Peyer's patch (tissue), 4 donors: ENCODE results near the gene KRT3. TPM values are rescaled to one million over a fixed set of nuclear protein-coding genes. Genes with fewer than 3 reads are reported as not detected.

ENCODE experiments used
- DNase-seq, 3 donors: peaks; one replicate each; pipeline ENCODE4 v3.0.0-alpha.2; 2017 to 2019
- H3K27ac ChIP-seq, 4 donors: fragments of 200-600 bp; sonication (generic); one replicate each; pipeline ENCODE4 v1.5.1; 2016 to 2019
- H3K27me3 ChIP-seq, 2 donors: fragments of 200-600 bp; sonication (generic); one replicate each; pipeline ENCODE4 v1.5.1; 2019
- H3K36me3 ChIP-seq, 3 donors: fragments of 200-600 bp; sonication (generic); one replicate each; pipeline ENCODE4 v1.5.1; 2016 to 2019
- H3K4me1 ChIP-seq, 4 donors: fragments of 200-600 bp; sonication (generic); one replicate each; pipeline ENCODE4 v1.5.1; 2016 to 2019
- H3K4me3 ChIP-seq, 4 donors: fragments of 200-600 bp; sonication (generic); 1 replicate in 3 of 4; 2 replicates in 1 of 4; pipeline ENCODE4 v1.5.1; 2016 to 2019; ENCODE audit warnings: mild to moderate bottlenecking in 1 of 4
- H3K9me3 ChIP-seq, 4 donors: fragments of 200-600 bp; sonication (generic); one replicate each; pipeline ENCODE4 v1.5.1; 2016 to 2019; ENCODE audit warnings: mild to moderate bottlenecking in 1 of 4
- CTCF ChIP-seq, 6 experiments: fragments of 450-650 bp in 4 of 6; fragments of 200-600 bp in 2 of 6; sonication (generic) in 1 of 6; IDR thresholded peaks; one replicate each; pipeline ENCODE4 v1.5.1; 2017 to 2019; ENCODE audit warnings: antibody characterized with exemption in 6 of 6, mild to moderate bottlenecking in 3 of 6, moderate library complexity in 1 of 6
- POLR2A ChIP-seq, 2 donors: fragments of 450-650 bp; IDR thresholded peaks; one replicate each; pipeline ENCODE4 v1.5.1; 2017; ENCODE audit warnings: antibody characterized with exemption in 2 of 2, mild to moderate bottlenecking in 2 of 2, moderate library complexity in 2 of 2
- total RNA-seq, 4 donors: library from RNA; depleted of rRNA; stranded (reverse); fragments of >200 nt; gene quantifications; one replicate each; pipeline ENCODE4 v1.1.0, GENCODE V29; 2016

Gene KRT3
- total RNA-seq, 4 donors from 2014 or later, result not detected

GRCh38 chr12:52820521-52820920 is 24.6 kb upstream of the KRT3 start:
- Histone ChIP-seq H3K27me3 (no peaks in the 10 kb centered on the region), H3K4me1 (peaks cover 0 to 10% (median 0%) of the 10 kb centered on the region in 4 donors), H3K4me3 (no peak overlapping the region), H3K9me3 (no peaks in the 10 kb centered on the region), H3K36me3 (no peaks in the 10 kb centered on the region), H3K27ac (no peak overlapping the region)
- no peak for TF ChIP-seq POLR2A (IDR thresholded peaks at IDR 0.05)
- TF ChIP-seq CTCF (IDR thresholded peaks at IDR 0.05), result no peak
- DNase-seq, result no peak

- Histone ChIP-seq H3K27ac (no peak overlapping the region), H3K4me1 (peaks cover 0 to 10% (median 0%) of the 10 kb centered on the region in 4 donors), H3K4me3 (no peak overlapping the region), H3K27me3 (no peaks in the 10 kb centered on the region), H3K9me3 (no peaks in the 10 kb centered on the region), H3K36me3 (no peaks in the 10 kb centered on the region)
- no peak for DNase-seq
- TF ChIP-seq CTCF (IDR thresholded peaks at IDR 0.05), result no peak
- no peak for TF ChIP-seq POLR2A (IDR thresholded peaks at IDR 0.05)
These were observed 24.0 kb upstream of the KRT3 start for GRCh38 chr12:52819731-52820510.

GRCh38 chr12:52818887-52819420 is 23.0 kb upstream of the KRT3 start:
- no peaks in the 10 kb centered on the region for H3K36me3 ChIP-seq
- H3K4me3 ChIP-seq, result no peak overlapping the region
- TF ChIP-seq CTCF (IDR thresholded peaks at IDR 0.05), result no peak
- TF ChIP-seq POLR2A (IDR thresholded peaks at IDR 0.05), result no peak
- no peaks in the 10 kb centered on the region for H3K27me3 ChIP-seq
- H3K9me3 ChIP-seq, result no peaks in the 10 kb centered on the region
- peaks cover 0 to 10% (median 0%) of the 10 kb centered on the region in 4 donors for H3K4me1 ChIP-seq
- no peak for DNase-seq
- H3K27ac ChIP-seq, result no peak overlapping the region

GRCh38 chr12:52818388-52818787 is 22.5 kb upstream of the KRT3 start:
- no peak overlapping the region for H3K27ac ChIP-seq
- H3K4me3 ChIP-seq, result no peak overlapping the region
- H3K27me3 ChIP-seq, result no peaks in the 10 kb centered on the region
- H3K36me3 ChIP-seq, result no peaks in the 10 kb centered on the region
- no peak for DNase-seq
- peaks cover 0 to 10% (median 0%) of the 10 kb centered on the region in 4 donors for H3K4me1 ChIP-seq
- TF ChIP-seq CTCF (IDR thresholded peaks at IDR 0.05) (no peak), POLR2A (IDR thresholded peaks at IDR 0.05) (no peak)
- no peaks in the 10 kb centered on the region for H3K9me3 ChIP-seq

GRCh38 chr12:52817699-52818238 is 21.9 kb upstream of the KRT3 start:
- no peak for DNase-seq
- Histone ChIP-seq H3K36me3 (no peaks in the 10 kb centered on the region), H3K27me3 (no peaks in the 10 kb centered on the region), H3K4me1 (peaks cover 0 to 10% (median 0%) of the 10 kb centered on the region in 4 donors), H3K9me3 (no peaks in the 10 kb centered on the region), H3K27ac (no peak overlapping the region), H3K4me3 (no peak overlapping the region)
- TF ChIP-seq CTCF (IDR thresholded peaks at IDR 0.05) (no peak), POLR2A (IDR thresholded peaks at IDR 0.05) (no peak)
